Neutrophil (primary cell): Measurements from ENCODE around the gene ZFP36L2.
A peak's percentile ranks its signal among the peaks of the same experiment; 100 is the strongest.

Experiments used
- H3K27ac ChIP-seq: fragments of 200-600 bp; sonication (generic); 2 replicates; pipeline ENCODE4 v1.5.1; 2016; ENCODE audit warnings: mild to moderate bottlenecking, moderate library complexity
- H3K27me3 ChIP-seq: fragments of 200-600 bp; sonication (generic); 2 replicates; pipeline ENCODE4 v1.6.0; 2016; ENCODE audit warnings: mild to moderate bottlenecking
- H3K36me3 ChIP-seq: fragments of 200-600 bp; sonication (generic); 2 replicates; pipeline ENCODE4 v1.5.1; 2017
- H3K4me1 ChIP-seq, 2 experiments: fragments of 200-600 bp in 1 of 2; sonication (generic) in 1 of 2; 1 replicate in 1 of 2; 2 replicates in 1 of 2; pipeline versions ENCODE4 v1.5.1 to v1.6.1; 2013 to 2016; ENCODE audit warnings: low read depth in 1 of 2, low read length in 1 of 2, mild to moderate bottlenecking in 1 of 2, moderate library complexity in 1 of 2; ENCODE audit not compliant: control insufficient read depth in 1 of 2, insufficient read depth in 1 of 2
- H3K4me3 ChIP-seq, 2 experiments: fragments of 200-600 bp in 1 of 2; sonication (generic) in 1 of 2; 1 replicate in 1 of 2; 2 replicates in 1 of 2; pipeline ENCODE4 v1.5.1; 2013 to 2016; ENCODE audit warnings: low read depth in 1 of 2, low read length in 1 of 2, mild to moderate bottlenecking in 1 of 2, moderate library complexity in 1 of 2
- H3K9me3 ChIP-seq: fragments of 200-600 bp; sonication (generic); 2 replicates; pipeline ENCODE4 v1.5.1; 2016
- TF ChIP-seq, protein P1 (sequence below): fragments of 200-600 bp; sonication (generic); IDR thresholded peaks from 2 replicates; pipeline ENCODE4 v1.5.1; 2016; ENCODE audit warnings: antibody characterized with exemption

Gene ZFP36L2

GRCh38 chr2:43209204-43209717 is 17.1 kb downstream of the ZFP36L2 start:
- H3K9me3 ChIP-seq = no peaks in the 10 kb centered on the region
- H3K36me3 ChIP-seq = no peaks in the 10 kb centered on the region
- H3K4me1 ChIP-seq = peaks cover 84 to 85% of the 10 kb centered on the region in 2 experiments
- no peaks in the 10 kb centered on the region for H3K27me3 ChIP-seq
- peak overlapping the region; percentile 95 for H3K27ac ChIP-seq
- TF ChIP-seq, protein P1, sequence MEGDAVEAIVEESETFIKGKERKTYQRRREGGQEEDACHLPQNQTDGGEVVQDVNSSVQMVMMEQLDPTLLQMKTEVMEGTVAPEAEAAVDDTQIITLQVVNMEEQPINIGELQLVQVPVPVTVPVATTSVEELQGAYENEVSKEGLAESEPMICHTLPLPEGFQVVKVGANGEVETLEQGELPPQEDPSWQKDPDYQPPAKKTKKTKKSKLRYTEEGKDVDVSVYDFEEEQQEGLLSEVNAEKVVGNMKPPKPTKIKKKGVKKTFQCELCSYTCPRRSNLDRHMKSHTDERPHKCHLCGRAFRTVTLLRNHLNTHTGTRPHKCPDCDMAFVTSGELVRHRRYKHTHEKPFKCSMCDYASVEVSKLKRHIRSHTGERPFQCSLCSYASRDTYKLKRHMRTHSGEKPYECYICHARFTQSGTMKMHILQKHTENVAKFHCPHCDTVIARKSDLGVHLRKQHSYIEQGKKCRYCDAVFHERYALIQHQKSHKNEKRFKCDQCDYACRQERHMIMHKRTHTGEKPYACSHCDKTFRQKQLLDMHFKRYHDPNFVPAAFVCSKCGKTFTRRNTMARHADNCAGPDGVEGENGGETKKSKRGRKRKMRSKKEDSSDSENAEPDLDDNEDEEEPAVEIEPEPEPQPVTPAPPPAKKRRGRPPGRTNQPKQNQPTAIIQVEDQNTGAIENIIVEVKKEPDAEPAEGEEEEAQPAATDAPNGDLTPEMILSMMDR = no peak
- H3K4me3 ChIP-seq = peak overlapping the region in 1 of 2 experiments; percentile 46

DNA sequence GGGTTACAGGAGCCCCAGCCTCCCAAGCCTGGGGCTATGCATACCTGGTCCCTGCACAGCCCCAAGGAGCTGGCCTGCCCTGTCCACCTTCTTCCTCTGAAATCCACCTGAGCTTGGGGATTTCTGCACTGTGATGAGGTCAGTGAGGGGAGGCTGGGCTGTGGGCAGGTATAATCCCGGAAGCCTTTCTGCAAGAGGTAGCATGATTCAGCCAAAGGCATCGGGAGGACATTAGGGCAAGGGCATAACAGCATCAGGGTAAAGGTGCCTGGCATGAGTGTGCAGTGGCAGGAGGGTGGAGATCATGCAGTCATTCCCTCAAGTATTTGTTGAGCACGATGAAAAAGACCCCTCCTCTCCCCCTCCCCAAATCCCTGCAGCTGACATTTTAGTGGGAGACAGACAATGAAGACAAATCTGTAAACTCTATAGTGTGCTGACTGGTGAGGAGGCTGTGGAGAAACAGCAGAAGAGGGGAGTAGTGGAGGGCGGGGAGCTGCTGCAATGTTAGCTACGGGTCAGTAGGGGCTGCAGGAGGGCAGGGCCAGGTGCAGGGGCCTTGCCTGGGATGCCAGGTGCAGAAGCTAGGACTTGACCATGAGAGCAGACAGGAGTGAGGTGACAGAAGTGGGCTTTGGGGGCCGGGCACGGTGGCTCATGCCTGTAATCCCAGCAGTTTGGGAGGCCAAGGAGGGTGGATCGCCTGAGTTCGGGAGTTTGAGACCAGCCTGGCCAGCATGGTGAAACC is 18.7 kb downstream of the ZFP36L2 start:
- H3K4me1 ChIP-seq = peaks cover 68 to 70% of the 10 kb centered on the region in 2 experiments

DNA sequence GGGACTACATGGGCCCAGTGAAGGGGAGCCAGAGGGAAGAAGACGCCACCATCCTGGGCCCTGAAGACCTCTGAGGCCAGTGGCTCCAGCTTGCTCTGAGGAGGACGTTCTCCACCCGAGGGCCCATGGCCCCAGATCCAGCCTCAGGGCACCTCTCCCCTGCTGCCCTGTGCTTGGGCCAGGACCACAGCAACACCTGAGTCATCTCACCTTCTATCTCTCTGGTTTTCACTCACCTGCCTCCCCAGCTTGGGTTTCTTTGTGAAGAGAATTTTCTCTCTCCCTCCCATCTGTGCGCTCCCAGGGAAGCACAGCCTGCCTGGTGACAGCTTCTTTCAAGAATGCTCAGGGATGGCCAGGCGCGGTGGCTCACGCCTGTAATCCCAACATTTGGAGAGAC is 19.8 kb downstream of the ZFP36L2 start:
- TF ChIP-seq, protein P1 = no peak
- Histone ChIP-seq H3K9me3 (no peaks in the 10 kb centered on the region), H3K27ac (peak overlapping the region; percentile 95), H3K4me3 (peak overlapping the region in 1 of 2 experiments; percentile 43), H3K36me3 (no peaks in the 10 kb centered on the region), H3K4me1 (peaks cover 60 to 63% of the 10 kb centered on the region in 2 experiments), H3K27me3 (no peaks in the 10 kb centered on the region)

More for the DNA sequence above, 18.7 kb downstream of the ZFP36L2 start:
- Histone ChIP-seq H3K27ac (peak overlapping the region; percentile 95), H3K4me3 (peak overlapping the region; percentile 34 to 43), H3K9me3 (no peaks in the 10 kb centered on the region), H3K27me3 (no peaks in the 10 kb centered on the region), H3K36me3 (no peaks in the 10 kb centered on the region)
- TF ChIP-seq, protein P1 = no peak

- TF ChIP-seq, protein P1 = no peak
- no peaks in the 10 kb centered on the region for H3K36me3 ChIP-seq
- no peaks in the 10 kb centered on the region for H3K9me3 ChIP-seq
- H3K4me1 ChIP-seq = peaks cover 51 to 53% of the 10 kb centered on the region in 2 experiments
- H3K27ac ChIP-seq = no peak overlapping the region
- H3K4me3 ChIP-seq = no peak overlapping the region
- no peaks in the 10 kb centered on the region for H3K27me3 ChIP-seq
Measured at GRCh38 chr2:43203373-43203772, 23.0 kb downstream of the ZFP36L2 start.

GRCh38 chr2:43202289-43202688 is 24.1 kb downstream of the ZFP36L2 start:
- Histone ChIP-seq H3K4me3 (no peak overlapping the region), H3K4me1 (peaks cover 49 to 53% of the 10 kb centered on the region in 2 experiments), H3K27me3 (no peaks in the 10 kb centered on the region), H3K36me3 (no peaks in the 10 kb centered on the region), H3K9me3 (no peaks in the 10 kb centered on the region), H3K27ac (no peak overlapping the region)
- TF ChIP-seq, protein P1 = no peak
